Measurements from ENCODE around the gene CDK15. TPM values are rescaled to one million over a fixed set of nuclear protein-coding genes. Genes with fewer than 3 reads are reported as not detected.

The CDK15 gene
- total RNA-seq, 4 donors from 2014 or later, result 0.83 to 3.9 (median 1.4) TPM

GRCh38 chr2:201925056-201925455 is 118.7 kb downstream of the CDK15 start:
- no peak for TF ChIP-seq POLR2A (IDR thresholded peaks at IDR 0.05; ENCODE audit: low read depth)
- no peak for TF ChIP-seq CTCF (IDR thresholded peaks at IDR 0.05)
- TF ChIP-seq EP300 (IDR thresholded peaks at IDR 0.05), result no peak
- TF ChIP-seq POLR2AphosphoS5 (IDR thresholded peaks at IDR 0.05), result no peak
- Histone ChIP-seq H3K9me3 (no peaks in the 10 kb centered on the region), H3K4me1 (no peaks in the 10 kb centered on the region), H3K27ac (replicated peaks in 1 of 4) (no peak overlapping the region), H3K27me3 (no peaks in the 10 kb centered on the region), H3K36me3 (no peaks in the 10 kb centered on the region), H3K4me3 (no peak overlapping the region)
- intact Hi-C loops (cut with DNase I), result no loop called here
- 90% methylated on average over 5 of the region's 5 CpGs for WGBS
- no peak for DNase-seq (ENCODE audit: extremely low spot score)

DNA sequence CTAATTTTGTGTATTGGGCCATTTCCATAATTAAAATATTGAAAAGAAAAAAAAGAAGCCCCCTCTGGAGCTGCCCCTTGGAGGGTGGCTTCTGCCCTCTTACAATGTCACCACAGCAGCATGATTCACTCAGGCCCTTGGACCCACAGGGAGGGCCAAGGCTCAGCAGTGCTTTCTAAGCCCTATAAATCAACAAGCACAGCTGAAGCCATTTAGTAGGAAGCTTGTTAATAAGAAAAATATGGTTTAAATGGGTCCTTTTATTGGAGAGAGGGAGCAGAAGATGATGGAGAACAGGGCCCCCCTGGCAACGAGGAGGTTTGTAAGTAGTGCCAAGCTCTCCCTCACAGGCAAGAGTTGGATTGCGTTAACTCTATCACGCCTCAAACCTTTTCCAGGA is 119.7 kb downstream of the CDK15 start:
- Histone ChIP-seq H3K27ac (replicated peaks in 1 of 4) (no peak overlapping the region), H3K27me3 (no peaks in the 10 kb centered on the region), H3K9me3 (no peaks in the 10 kb centered on the region), H3K36me3 (no peaks in the 10 kb centered on the region), H3K4me3 (no peak overlapping the region), H3K4me1 (no peaks in the 10 kb centered on the region)
- no peak for DNase-seq (ENCODE audit: extremely low spot score)
- intact Hi-C loops (cut with DNase I), result no loop called here
- TF ChIP-seq EP300 (IDR thresholded peaks at IDR 0.05), result no peak
- TF ChIP-seq POLR2AphosphoS5 (IDR thresholded peaks at IDR 0.05), result no peak
- no peak for TF ChIP-seq POLR2A (IDR thresholded peaks at IDR 0.05; ENCODE audit: low read depth)
- TF ChIP-seq CTCF (IDR thresholded peaks at IDR 0.05), result no peak
- WGBS, result 75% methylated on average over 3 of the region's 3 CpGs

DNA sequence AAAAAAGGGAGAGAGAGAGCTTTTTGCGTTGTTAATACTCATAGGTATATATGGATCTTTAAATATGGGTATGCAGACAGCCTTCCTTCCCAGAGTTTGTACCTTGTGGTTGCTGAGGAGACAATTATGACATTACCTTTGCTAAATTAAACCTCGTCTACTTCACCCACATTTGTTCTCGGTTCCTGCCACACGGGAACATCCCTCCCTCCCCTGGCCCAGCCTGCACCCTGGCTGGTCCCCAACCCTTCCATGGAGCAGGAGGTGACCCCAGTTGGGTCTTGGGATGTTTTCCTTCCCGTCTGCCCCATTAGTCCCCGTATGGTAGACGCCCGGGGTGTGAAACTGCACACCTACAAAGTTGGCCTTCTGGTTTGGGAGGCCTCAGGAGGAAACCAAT is 122.0 kb downstream of the CDK15 start:
- 84% methylated on average over 8 of the region's 8 CpGs for WGBS
- Histone ChIP-seq H3K4me3 (no peak overlapping the region), H3K9me3 (no peaks in the 10 kb centered on the region), H3K27me3 (no peaks in the 10 kb centered on the region), H3K4me1 (no peaks in the 10 kb centered on the region), H3K36me3 (no peaks in the 10 kb centered on the region), H3K27ac (replicated peaks in 1 of 4) (no peak overlapping the region)
- no peak for TF ChIP-seq EP300 (IDR thresholded peaks at IDR 0.05)
- TF ChIP-seq POLR2AphosphoS5 (IDR thresholded peaks at IDR 0.05), result no peak
- no peak for TF ChIP-seq POLR2A (IDR thresholded peaks at IDR 0.05; ENCODE audit: low read depth)
- TF ChIP-seq CTCF (IDR thresholded peaks at IDR 0.05), result no peak
- no peak for DNase-seq (ENCODE audit: extremely low spot score)
- intact Hi-C loops (cut with DNase I), result no loop called here

DNA sequence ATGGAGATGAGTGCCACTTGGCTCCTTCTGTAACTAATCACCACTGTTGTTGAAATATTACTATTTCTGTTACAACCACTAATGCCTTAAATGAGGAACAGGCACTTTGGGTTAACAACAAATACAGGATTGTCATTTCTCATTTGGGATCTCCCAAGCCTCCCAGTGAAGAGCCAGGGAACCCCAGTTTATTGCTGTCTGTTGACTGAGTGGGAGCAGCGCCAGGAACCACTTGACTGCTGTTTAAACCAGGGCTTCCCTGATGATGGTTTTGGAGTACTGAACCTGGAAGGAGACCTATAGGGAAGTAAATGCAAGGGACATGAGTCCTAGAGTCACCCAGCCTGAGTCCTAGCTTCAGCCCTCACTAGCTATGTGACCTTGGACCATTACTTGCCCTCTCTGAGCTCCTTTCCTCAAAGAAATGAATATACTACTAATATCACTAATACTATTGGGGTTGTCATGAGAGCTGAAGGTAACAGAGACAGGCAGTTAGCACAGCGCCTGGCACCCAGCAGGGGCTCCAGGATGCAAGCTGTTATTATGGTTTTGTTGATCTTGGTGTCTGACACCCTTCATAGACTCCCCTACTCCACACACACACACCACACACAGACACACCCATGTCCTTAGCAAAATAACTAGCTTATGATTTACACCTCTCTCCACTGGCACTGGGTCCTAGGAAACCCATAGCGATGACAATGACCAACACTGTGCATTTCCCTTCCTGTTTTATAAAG is 123.1 kb downstream of the CDK15 start:
- H3K36me3 ChIP-seq, result no peaks in the 10 kb centered on the region
- H3K27me3 ChIP-seq, result no peaks in the 10 kb centered on the region
- 97% methylated on average over 3 of the region's 3 CpGs for WGBS
- no peaks in the 10 kb centered on the region for H3K9me3 ChIP-seq
- no peak for TF ChIP-seq POLR2A (IDR thresholded peaks at IDR 0.05; ENCODE audit: low read depth)
- TF ChIP-seq EP300 (IDR thresholded peaks at IDR 0.05), result no peak
- TF ChIP-seq CTCF (IDR thresholded peaks at IDR 0.05), result no peak
- TF ChIP-seq POLR2AphosphoS5 (IDR thresholded peaks at IDR 0.05), result no peak
- no peaks in the 10 kb centered on the region for H3K4me1 ChIP-seq
- no peak overlapping the region for H3K27ac ChIP-seq (replicated peaks in 1 of 4)
- intact Hi-C loops (cut with DNase I), result no loop called here
- no peak overlapping the region for H3K4me3 ChIP-seq
- DNase-seq (ENCODE audit: extremely low spot score), result no peak

- WGBS, result 85% methylated on average over 4 of the region's 4 CpGs
- Histone ChIP-seq H3K9me3 (no peaks in the 10 kb centered on the region), H3K4me1 (no peaks in the 10 kb centered on the region), H3K4me3 (no peak overlapping the region), H3K27me3 (no peaks in the 10 kb centered on the region), H3K27ac (replicated peaks in 1 of 4) (no peak overlapping the region), H3K36me3 (no peaks in the 10 kb centered on the region)
- TF ChIP-seq CTCF (IDR thresholded peaks at IDR 0.05), result no peak
- no peak for TF ChIP-seq POLR2AphosphoS5 (IDR thresholded peaks at IDR 0.05)
- no peak for TF ChIP-seq EP300 (IDR thresholded peaks at IDR 0.05)
- TF ChIP-seq POLR2A (IDR thresholded peaks at IDR 0.05; ENCODE audit: low read depth), result no peak
- intact Hi-C loops (cut with DNase I), result no loop called here
- no peak for DNase-seq (ENCODE audit: extremely low spot score)
Observed at GRCh38 chr2:201930043-201930442, 123.7 kb downstream of the CDK15 start.
